ENCODE measurements around the gene SMIM5. TPM values are rescaled to one million over a fixed set of nuclear protein-coding genes. Genes with fewer than 3 reads are reported as not detected.
A peak's percentile ranks its signal among the peaks of the same experiment; 100 is the strongest.

The SMIM5 gene, protein sequence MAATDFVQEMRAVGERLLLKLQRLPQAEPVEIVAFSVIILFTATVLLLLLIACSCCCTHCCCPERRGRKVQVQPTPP
- 10 to 100 TPM; 20.7 to 41.6 (median 27.5) TPM for total RNA-seq
- long read RNA-seq, donor 1, transcript SMIM5-201 (3 exons, 1,546 nt) = major isoform, 12 of 21 reads
- long read RNA-seq, donor 1, partial matches to known transcripts = 4 of 21 reads
- long read RNA-seq, donor 1, other reads (novel, unspliced or antisense) = 5 of 21 reads
- long read RNA-seq, donor 2, full-length matches to known transcripts = 4 of 9 reads
- long read RNA-seq, donor 2, partial matches to known transcripts = 1 of 9 reads
- long read RNA-seq, donor 2, other reads (novel, unspliced or antisense) = 4 of 9 reads

- H3K9me3 ChIP-seq = no peaks in the 10 kb centered on the region
- DNase-seq (peak; percentile 87 to 92 (median 92)), ATAC-seq (peak; percentile 74)
- no peak within 1 kb of the TSS for H3K4me3 ChIP-seq
- H3K36me3 ChIP-seq (ENCODE audit: low read depth) = no peaks in the 10 kb centered on the region
- intact Hi-C loops (cut with DNase I, micrococcal nuclease) = loop anchor here in 1 of 2 donors (5.0 kb wide), 1 partner anchor 119 kb away; no protein-coding TSS in a partner anchor
- H3K4me1 ChIP-seq (ENCODE audit: low read depth) = peaks cover 37% of the 10 kb centered on the region
- TF ChIP-seq CTCF (IDR thresholded peaks at IDR 0.05) = peak; percentile 94
Observed at GRCh38 chr17:75632863-75633485, at the start of gene SMIM5. SMIM5 (plus strand) TSS chr17:75633434; CDS start chr17:75640202, 6,768 bp downstream.

DNA sequence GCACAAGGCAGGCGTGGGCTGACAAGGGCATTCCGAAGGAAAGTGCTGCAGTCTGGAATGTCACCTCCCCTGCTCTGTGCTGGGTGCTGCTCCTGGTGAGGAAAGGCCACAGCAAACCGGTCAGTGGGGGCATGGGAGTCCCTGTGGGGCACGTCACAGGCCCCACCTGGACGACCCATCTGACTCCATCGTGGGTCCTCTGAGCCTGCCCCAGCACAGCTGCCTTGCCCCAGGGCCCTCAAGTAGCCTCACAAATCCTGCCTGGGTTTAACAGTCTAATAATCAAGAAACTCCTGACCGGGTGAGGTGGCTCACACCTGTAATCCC lies 48.4 kb upstream of the SMIM5 start:
- no peak for TF ChIP-seq CTCF (IDR thresholded peaks at IDR 0.05)
- Histone ChIP-seq H3K9me3 (no peaks in the 10 kb centered on the region), H3K36me3 (ENCODE audit: low read depth) (no peaks in the 10 kb centered on the region), H3K4me3 (no peak overlapping the region), H3K4me1 (ENCODE audit: low read depth) (peaks cover 20% of the 10 kb centered on the region)
- ATAC-seq (no peak), DNase-seq (no peak)
- intact Hi-C loops (cut with DNase I, micrococcal nuclease) = no loop called here

DNA sequence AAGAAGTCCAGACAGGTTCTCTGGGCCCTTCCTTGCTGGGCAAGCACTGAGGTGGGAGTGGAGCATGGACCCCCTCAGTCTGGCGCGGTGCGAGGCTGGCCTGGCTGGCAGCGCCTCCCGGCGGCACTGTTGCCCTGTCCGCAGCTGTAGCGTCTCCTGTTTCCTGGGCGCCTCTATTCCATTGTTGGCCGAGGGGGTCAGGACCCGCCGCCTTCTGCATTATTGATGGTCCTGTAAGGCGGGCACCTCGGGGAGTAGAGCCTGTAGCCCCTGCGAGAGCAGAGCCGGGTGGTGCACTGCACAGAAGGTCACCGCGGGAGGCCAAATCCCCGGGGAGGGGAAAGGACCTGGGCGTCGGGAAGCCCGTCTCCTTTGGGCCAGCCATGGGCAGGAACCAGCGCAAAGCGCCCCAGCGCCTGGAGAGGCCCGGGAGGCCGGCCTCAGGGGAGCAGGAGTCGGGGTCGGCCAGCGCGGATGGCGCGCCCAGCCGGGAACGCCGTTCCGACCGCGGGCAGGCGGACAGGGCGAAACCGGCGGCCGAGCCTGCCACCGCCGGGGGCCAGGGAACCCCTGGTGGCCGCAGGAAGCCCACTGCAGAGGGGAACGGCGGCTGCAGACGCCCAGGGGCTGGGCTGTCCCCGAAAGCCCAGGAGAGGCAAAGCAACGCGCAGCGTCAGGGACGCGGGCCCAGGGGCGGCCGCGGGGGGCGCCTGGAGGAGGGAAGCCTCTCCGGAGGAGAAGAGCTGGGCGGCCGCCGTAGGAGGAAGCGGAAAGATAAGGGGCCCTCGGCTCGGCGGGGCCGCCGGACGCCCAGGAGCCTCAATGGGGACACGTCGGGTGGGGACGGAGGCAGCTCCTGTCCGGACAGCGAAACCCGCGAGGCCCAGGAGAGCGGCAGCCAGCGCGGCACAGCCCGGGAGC lies 45.3 kb upstream of the SMIM5 start, which contains the start of gene MYO15B:
Gene MYO15B (plus strand): TSS at position 126 of the 921 bp plus-strand sequence. CDS start 258 bp downstream, at position 384.
- Histone ChIP-seq H3K4me3 (peak within 1 kb of the TSS; percentile 24), H3K36me3 (ENCODE audit: low read depth) (no peaks in the 10 kb centered on the region), H3K4me1 (ENCODE audit: low read depth) (peaks cover 17% of the 10 kb centered on the region), H3K9me3 (no peaks in the 10 kb centered on the region)
- intact Hi-C loops (cut with DNase I, micrococcal nuclease) = no loop called here
- ATAC-seq = peak; percentile 36
- TF ChIP-seq CTCF (IDR thresholded peaks at IDR 0.05) = no peak
- peak; percentile 54 to 82 (median 74) for DNase-seq

GRCh38 chr17:75588596-75589011 lies 44.6 kb upstream of the SMIM5 start:
- peak overlapping the region; percentile 24 for H3K4me3 ChIP-seq
- intact Hi-C loops (cut with DNase I, micrococcal nuclease) = no loop called here
- TF ChIP-seq CTCF (IDR thresholded peaks at IDR 0.05) = no peak
- H3K4me1 ChIP-seq (ENCODE audit: low read depth) = peaks cover 17% of the 10 kb centered on the region
- no peaks in the 10 kb centered on the region for H3K9me3 ChIP-seq
- no peaks in the 10 kb centered on the region for H3K36me3 ChIP-seq (ENCODE audit: low read depth)
- ATAC-seq = peak; percentile 52
- DNase-seq = peak in 1 of 3 donors; percentile 75
